SJSA1 (cell line): ENCODE results near the gene PTPDC1. TPM values are rescaled to one million over a fixed set of nuclear protein-coding genes. Genes with fewer than 3 reads are reported as not detected.
"Not testable (repeated sequence)": the region's sequence is repeated elsewhere in the genome, so short reads cannot be mapped to it uniquely, and the experiment has no call there.

Experiments
- DNase-seq, 2 experiments: peaks; one replicate each; pipeline ENCODE4 v3.0.0-alpha.2; 2015 to 2020; ENCODE audit warnings: low spot score in 2 of 2, low read depth in 1 of 2
- H3K27ac ChIP-seq: fragments of 250-450 bp; sonication (Bioruptor Pico); 2 replicates; pipeline ENCODE4 v1.5.1; 2020; ENCODE audit warnings: mild to moderate bottlenecking, moderate library complexity
- H3K27me3 ChIP-seq: fragments of 250-450 bp; sonication (Bioruptor Pico); replicated peaks from 2 replicates; pipeline ENCODE4 v1.5.1; 2020; ENCODE audit warnings: mild to moderate bottlenecking, moderate library complexity
- H3K36me3 ChIP-seq: fragments of 250-450 bp; sonication (Bioruptor Pico); 2 replicates; pipeline ENCODE4 v1.5.1; 2020; ENCODE audit warnings: mild to moderate bottlenecking
- H3K4me1 ChIP-seq: fragments of 250-450 bp; sonication (Bioruptor Pico); replicated peaks from 2 replicates; pipeline ENCODE4 v1.6.1; 2021; ENCODE audit warnings: mild to moderate bottlenecking
- H3K4me3 ChIP-seq: fragments of 250-450 bp; sonication (Bioruptor Pico); 2 replicates; pipeline ENCODE4 v1.5.1; 2020; ENCODE audit warnings: mild to moderate bottlenecking
- H3K9me3 ChIP-seq: fragments of 250-450 bp; sonication (Bioruptor Pico); replicated peaks from 2 replicates; pipeline ENCODE4 v1.5.1; 2020; ENCODE audit warnings: mild to moderate bottlenecking
- total RNA-seq: library from RNA; depleted of rRNA; stranded (reverse); fragments of >200 nt; shearing (Covaris generic); gene quantifications from 2 replicates; pipeline ENCODE4 v1.2.3, GENCODE V29; 2014

Gene PTPDC1
- total RNA-seq, 1 experiment from 2014 or later = 12.0 TPM

- H3K4me1 ChIP-seq = peaks cover 11% of the 10 kb centered on the region
- no peaks in the 10 kb centered on the region for H3K27me3 ChIP-seq
Measured at GRCh38 chr9:94101162-94101853, 17.0 kb downstream of the PTPDC1 start.

DNA sequence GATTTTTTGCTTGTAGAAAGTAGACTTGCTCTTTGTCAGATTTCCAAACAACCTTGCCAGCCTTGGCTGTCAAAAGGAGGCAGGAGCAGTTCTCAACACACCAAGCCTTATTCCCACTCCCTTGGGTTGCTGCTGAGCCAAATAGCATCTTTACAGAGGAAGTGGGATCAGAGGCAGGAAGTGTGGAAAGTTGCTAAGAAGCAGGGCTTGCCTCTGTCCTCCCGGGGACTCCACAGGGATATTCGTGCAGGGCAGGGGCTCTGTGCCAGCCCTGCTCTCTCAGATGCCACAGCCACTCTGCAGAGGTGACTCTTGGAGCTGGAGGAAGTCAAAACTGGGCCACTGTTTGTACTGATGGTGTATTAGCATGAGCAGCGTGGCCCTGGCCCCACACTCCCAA, 24.3 kb downstream of the PTPDC1 start:
- no peak overlapping the region for H3K4me3 ChIP-seq
- no peaks in the 10 kb centered on the region for H3K9me3 ChIP-seq
- H3K27ac ChIP-seq = no peak overlapping the region
- no peaks in the 10 kb centered on the region for H3K36me3 ChIP-seq
- no peaks in the 10 kb centered on the region for H3K4me1 ChIP-seq
- H3K27me3 ChIP-seq = no peaks in the 10 kb centered on the region
- no peak for DNase-seq

More at GRCh38 chr9:94101162-94101853, 17.0 kb downstream of the PTPDC1 start:
- Histone ChIP-seq H3K4me3 (no peak overlapping the region), H3K27ac (no peak overlapping the region), H3K9me3 (no peaks in the 10 kb centered on the region), H3K36me3 (no peaks in the 10 kb centered on the region; the same call in 1 of the 2 replicates)
- no peak for DNase-seq

DNA sequence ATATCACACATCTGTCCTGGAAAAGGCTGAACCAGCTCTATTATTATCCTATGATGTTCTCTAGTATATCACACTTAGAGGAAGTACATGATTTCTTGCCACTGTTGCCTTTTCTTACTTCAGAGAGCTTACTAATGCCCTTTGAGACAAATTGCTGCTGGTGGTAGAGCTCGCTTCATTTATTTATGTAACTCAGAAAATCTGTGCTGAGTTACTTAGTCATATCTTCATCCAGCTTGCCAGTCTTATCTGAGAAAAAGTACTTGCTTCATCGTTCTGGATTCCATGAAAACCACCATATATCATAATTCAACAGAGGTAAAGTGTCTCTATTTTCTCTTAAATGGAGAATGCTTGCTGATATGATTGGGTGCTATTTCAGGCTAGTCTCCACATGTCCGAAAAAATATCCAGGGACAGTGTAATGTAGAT, 26.6 kb downstream of the PTPDC1 start:
- Histone ChIP-seq H3K36me3 (no peaks in the 10 kb centered on the region), H3K27me3 (no peaks in the 10 kb centered on the region), H3K9me3 (no peaks in the 10 kb centered on the region), H3K27ac (no peak overlapping the region), H3K4me1 (no peaks in the 10 kb centered on the region), H3K4me3 (no peak overlapping the region)
- no peak for DNase-seq

DNA sequence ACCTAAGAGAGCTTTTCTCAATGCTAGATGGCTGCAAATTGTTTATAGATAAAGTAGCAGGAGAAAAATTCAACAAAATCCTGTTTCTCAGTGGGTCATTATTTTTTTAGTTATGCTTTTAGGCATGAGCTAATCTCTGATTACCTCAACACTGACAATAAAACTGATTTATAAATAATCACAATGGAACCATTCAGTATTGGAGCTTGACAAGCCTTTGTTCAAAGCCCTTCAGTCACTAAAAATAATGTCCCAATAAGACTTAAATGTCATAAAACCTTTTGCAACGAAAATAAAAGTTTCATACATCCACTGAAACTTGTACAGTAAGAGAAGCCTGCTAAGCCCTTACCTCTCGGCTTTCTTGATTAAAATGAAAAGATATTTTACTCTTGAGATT, 27.2 kb downstream of the PTPDC1 start:
- no peak for DNase-seq
- H3K27ac ChIP-seq = no peak overlapping the region
- H3K27me3 ChIP-seq = no peaks in the 10 kb centered on the region
- no peaks in the 10 kb centered on the region for H3K9me3 ChIP-seq
- H3K4me3 ChIP-seq = no peak overlapping the region
- no peaks in the 10 kb centered on the region for H3K4me1 ChIP-seq
- no peaks in the 10 kb centered on the region for H3K36me3 ChIP-seq

DNA sequence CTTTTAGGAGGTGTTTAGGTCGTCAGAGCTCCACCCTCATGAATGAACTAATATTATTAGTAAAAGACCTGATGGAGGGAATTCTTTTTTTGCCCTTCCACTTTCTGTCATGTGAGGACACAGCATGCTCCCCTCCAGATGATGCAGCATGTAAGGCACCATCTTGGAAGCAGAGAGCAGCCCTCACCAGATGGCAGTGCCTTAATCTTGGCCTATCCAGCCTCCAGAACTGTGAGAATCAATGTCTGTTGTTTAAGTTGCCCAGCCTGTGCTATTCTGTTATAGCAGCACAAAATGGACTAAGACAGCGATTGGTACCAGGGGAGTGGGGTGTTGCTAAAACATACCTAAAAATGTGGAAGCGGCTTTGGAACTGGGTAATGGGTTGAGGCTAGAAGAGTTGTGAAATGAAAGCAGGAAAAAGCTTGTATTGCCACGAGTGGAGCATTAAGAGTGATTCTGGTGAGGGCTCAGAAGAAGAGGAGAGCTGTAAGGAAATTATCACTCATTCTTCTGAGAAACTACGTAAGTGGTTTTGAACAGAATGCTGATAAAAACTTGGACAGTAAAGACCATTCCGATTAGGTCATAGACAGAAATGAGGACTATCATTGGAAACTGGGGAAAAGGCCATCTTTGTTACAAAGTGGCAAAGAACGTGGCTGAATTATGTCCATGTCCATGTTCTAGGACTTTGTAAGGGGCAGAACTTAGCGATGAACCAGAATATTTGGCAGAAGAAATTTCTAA, 28.6 kb downstream of the PTPDC1 start:
- no peaks in the 10 kb centered on the region for H3K9me3 ChIP-seq
- H3K27me3 ChIP-seq = no peaks in the 10 kb centered on the region
- no peaks in the 10 kb centered on the region for H3K4me1 ChIP-seq
- no peak overlapping the region for H3K27ac ChIP-seq
- no peaks in the 10 kb centered on the region for H3K36me3 ChIP-seq
- DNase-seq = no peak
- H3K4me3 ChIP-seq = no peak overlapping the region

GRCh38 chr9:94120088-94120487, 35.8 kb downstream of the PTPDC1 start:
- H3K4me1 ChIP-seq, H3K4me3 ChIP-seq, H3K36me3 ChIP-seq, DNase-seq, H3K9me3 ChIP-seq, H3K27me3 ChIP-seq, H3K27ac ChIP-seq: not testable (repeated sequence)

DNA sequence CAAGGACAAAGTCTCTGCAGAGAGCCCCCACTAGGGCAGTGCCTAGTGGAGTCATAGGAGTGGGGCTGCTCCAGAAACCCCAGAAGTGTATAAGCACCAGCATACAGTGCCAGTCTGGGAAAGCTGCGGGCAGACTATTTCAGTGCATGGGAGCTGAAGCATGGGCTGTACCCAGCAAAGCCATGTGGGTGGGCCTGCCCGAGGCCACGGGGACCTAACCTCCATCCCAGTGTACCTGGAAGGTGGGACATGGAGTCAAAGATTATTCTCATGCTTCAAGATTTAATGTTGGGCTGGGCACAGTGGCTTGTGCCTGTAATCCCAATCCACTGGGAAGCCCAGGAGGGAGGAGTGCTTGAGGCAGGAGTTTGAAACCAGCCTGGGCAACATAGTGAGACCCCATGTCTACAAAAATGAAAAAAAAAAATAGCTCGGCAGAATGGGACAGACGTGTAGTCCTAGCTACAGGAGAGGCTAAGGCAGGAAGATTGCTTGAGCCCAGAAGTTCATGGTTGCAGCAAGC, 36.7 kb downstream of the PTPDC1 start:
- H3K4me3 ChIP-seq = no peak overlapping the region
- H3K27me3 ChIP-seq = no peaks in the 10 kb centered on the region
- H3K9me3 ChIP-seq = no peaks in the 10 kb centered on the region; the same call in 1 of the 2 replicates
- no peaks in the 10 kb centered on the region for H3K36me3 ChIP-seq
- DNase-seq = no peak
- H3K4me1 ChIP-seq = no peaks in the 10 kb centered on the region
- no peak overlapping the region for H3K27ac ChIP-seq

DNA sequence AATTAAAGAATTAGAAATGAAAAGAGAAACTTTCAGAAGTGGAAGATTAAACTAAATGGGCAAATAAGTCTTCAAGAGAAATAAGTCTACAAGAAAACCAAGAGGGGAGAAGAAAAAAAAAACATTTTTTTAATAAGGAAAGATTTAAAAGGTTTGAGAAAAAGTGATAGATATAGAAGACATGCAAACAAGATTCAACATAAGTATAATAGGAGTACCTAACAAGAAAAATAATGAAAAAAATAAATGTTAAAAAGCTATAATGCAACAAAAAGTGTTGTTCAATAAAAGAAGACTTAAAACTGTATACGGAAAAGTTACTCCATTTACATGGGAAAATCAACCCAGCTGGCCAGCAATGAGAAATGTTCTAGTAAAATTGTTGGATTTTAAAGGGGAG, 42.6 kb downstream of the PTPDC1 start:
- Histone ChIP-seq H3K4me3 (no peak overlapping the region), H3K4me1 (no peaks in the 10 kb centered on the region), H3K27me3 (no peaks in the 10 kb centered on the region), H3K27ac (no peak overlapping the region), H3K36me3 (no peaks in the 10 kb centered on the region), H3K9me3 (peaks cover 5% of the 10 kb centered on the region; the same call in 1 of the 2 replicates)
- no peak for DNase-seq

DNA sequence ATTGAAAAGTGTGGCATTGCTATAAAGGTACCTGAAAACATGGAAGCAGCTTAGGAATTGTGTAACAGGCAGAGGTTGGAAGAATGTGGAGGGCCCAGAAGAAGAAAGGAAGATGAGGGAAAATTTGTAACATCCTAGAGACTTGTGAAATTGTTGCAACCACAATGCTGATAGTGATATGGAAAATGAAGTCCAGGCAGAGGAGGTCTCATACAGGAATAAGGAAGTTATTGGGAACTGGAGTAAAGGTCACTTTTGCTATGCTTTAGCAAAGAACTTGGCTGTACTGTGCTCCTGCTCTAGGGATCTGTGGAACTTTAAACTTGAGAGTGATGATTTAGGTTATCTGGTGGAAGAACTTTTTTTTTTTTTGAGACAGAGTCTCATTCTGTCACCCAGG, 43.5 kb downstream of the PTPDC1 start:
- H3K4me3 ChIP-seq = no peak overlapping the region
- no peak overlapping the region for H3K27ac ChIP-seq
- peaks cover 5% of the 10 kb centered on the region; the same call in 1 of the 2 replicates for H3K9me3 ChIP-seq
- no peaks in the 10 kb centered on the region for H3K36me3 ChIP-seq
- no peaks in the 10 kb centered on the region for H3K4me1 ChIP-seq
- no peak for DNase-seq
- no peaks in the 10 kb centered on the region for H3K27me3 ChIP-seq

GRCh38 chr9:94128580-94128979, 44.3 kb downstream of the PTPDC1 start:
- H3K27ac ChIP-seq = no peak overlapping the region

GRCh38 chr9:94134629-94135028, 50.4 kb downstream of the PTPDC1 start:
- no peak for DNase-seq
- peaks cover 17% of the 10 kb centered on the region for H3K4me1 ChIP-seq
- H3K4me3 ChIP-seq = no peak overlapping the region
- no peaks in the 10 kb centered on the region for H3K36me3 ChIP-seq
- no peaks in the 10 kb centered on the region for H3K27me3 ChIP-seq
- no peaks in the 10 kb centered on the region for H3K9me3 ChIP-seq
- no peak overlapping the region for H3K27ac ChIP-seq

More at GRCh38 chr9:94128580-94128979, 44.3 kb downstream of the PTPDC1 start:
- H3K4me3 ChIP-seq = no peak overlapping the region
- H3K4me1 ChIP-seq = no peaks in the 10 kb centered on the region
- no peak for DNase-seq
- H3K9me3 ChIP-seq = peaks cover 5% of the 10 kb centered on the region; the same call in 1 of the 2 replicates
- no peaks in the 10 kb centered on the region for H3K27me3 ChIP-seq
- no peaks in the 10 kb centered on the region for H3K36me3 ChIP-seq

- no peak overlapping the region for H3K4me3 ChIP-seq
- H3K36me3 ChIP-seq = no peaks in the 10 kb centered on the region
- no peaks in the 10 kb centered on the region for H3K9me3 ChIP-seq
- no peak for DNase-seq
- no peak overlapping the region for H3K27ac ChIP-seq
- H3K4me1 ChIP-seq = peaks cover 21% of the 10 kb centered on the region
- H3K27me3 ChIP-seq = no peaks in the 10 kb centered on the region
Measured at GRCh38 chr9:94135222-94135621, 51.0 kb downstream of the PTPDC1 start.

GRCh38 chr9:94139672-94140417, 55.6 kb downstream of the PTPDC1 start:
- no peaks in the 10 kb centered on the region for H3K36me3 ChIP-seq
- peaks cover 31% of the 10 kb centered on the region for H3K4me1 ChIP-seq
- peak overlapping the region; percentile 72 for H3K27ac ChIP-seq
- H3K4me3 ChIP-seq = no peak overlapping the region
- DNase-seq = peak; percentile 87 to 91
- no peaks in the 10 kb centered on the region for H3K27me3 ChIP-seq
- H3K9me3 ChIP-seq = no peaks in the 10 kb centered on the region

DNA sequence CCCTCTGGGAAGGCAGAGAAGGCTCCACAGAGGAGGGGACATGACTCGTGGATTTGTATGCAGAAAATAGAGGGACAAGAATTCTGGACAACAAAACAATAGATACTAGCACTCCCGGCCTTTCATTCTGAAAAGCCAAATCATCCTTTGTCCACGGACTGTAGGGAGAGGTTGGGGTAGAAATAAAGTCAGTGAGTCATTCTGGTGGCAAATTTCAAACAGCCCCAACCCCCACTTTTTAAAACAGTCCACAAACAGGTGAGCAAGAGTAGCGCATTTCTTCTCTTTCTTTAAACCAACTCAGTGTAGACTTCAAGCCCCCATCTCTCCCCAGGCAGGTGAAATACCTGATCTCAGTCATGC, 56.1 kb downstream of the PTPDC1 start:
- H3K27ac ChIP-seq = peak overlapping the region; percentile 72
- DNase-seq = no peak
- no peaks in the 10 kb centered on the region for H3K36me3 ChIP-seq
- no peak overlapping the region for H3K4me3 ChIP-seq
- H3K4me1 ChIP-seq = peaks cover 27% of the 10 kb centered on the region
- no peaks in the 10 kb centered on the region for H3K9me3 ChIP-seq
- no peaks in the 10 kb centered on the region for H3K27me3 ChIP-seq
